Stimulated activated naive CD8-positive, alpha-beta T cell treated with anti-CD3 and anti-CD28 coated beads, Interleukin-15, Interleukin-2, amounts not matched to agents 100 U/mL and 50 U/mL, for 24 hours (primary cell): Measurements from ENCODE around the gene PRR7.

Experiments
- ATAC-seq: fragments of 150-1000 bp; cut with Tn5 transposase; one replicate; pipeline ENCODE4 v1.10.0; 2021
- DNase-seq: peaks from one replicate; pipeline ENCODE4 v3.0.0; 2021

PRR7 gene

DNA sequence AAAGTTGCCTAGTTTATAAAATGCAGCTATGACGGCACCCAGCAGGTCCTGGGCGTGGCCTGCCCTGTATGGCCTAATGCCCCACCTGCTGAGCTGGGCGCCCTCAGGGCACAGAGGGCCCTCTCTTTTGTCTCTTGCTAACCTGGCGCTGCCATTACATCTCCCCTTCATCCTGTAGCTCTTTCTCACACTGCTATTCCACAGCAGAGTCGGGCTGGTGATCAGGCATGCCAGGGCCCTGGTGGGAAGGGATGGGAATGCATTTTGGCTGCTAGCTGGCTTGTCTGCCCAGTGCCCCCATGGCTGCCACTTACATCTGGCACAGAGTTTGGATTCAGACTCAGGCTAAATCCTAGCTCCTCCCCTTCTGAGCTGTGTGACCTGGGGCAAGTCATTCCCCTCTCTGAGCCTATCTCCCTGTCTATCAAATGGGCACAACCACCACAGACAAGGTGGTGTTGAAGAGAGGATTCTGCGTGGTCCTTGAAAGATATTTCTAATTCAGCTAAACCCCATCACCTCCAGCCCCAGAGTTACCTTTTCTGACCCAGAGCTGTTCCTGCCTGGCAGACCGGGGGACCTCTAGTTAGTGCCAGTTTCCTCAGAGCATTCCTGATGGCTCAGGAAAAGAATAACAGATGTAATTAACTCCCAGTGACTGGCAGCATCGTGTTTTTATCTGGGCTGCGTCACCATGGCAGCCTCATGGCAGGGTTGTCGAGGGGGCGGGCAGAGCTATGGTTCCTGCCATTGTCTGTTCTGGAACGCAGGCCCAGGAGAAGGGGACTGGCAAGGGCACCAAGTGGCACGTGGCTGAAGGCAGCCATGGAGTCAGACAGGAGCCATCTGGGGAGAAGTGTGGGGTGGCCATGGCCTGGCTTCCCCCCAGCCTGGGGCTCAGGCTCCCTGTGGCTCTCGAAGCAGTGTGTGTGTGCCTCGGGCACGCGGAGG lies 6.3 kb downstream of the PRR7 start:
- ATAC-seq = no peak
- DNase-seq = no peak

DNA sequence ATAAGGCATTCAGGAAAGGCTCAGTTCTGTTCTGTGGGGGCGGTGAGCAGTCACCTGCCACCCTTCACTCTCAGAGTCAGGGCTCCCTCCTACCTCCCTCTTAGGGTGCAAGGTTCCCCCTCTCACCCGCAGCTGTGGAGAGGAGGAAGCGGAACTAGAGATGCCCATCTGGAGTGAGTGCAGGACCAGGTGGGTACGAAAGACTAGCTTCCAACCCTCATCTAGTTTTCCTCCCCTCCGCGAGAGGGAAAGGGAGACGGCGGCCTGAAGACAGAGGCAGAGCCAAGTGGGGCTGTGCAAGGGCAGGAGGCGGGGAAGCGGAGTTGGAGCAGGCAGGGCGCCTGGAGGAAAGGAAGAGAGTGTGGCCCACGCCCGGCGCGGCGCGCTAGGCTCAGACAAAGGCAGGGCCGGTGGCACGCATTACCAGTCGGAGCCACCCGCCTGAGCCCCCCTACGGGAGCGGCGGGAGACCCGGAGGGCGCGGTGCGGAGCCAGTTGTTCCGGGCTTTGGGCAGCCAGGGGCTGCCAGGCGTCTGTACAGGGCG lies 7.3 kb downstream of the PRR7 start:
- ATAC-seq = no peak

GRCh38 chr5:177454397-177455035 lies 7.9 kb downstream of the PRR7 start:
- ATAC-seq (peak; percentile 55), DNase-seq (peak; percentile 98)

More for the DNA sequence above, 7.3 kb downstream of the PRR7 start:
- no peak for DNase-seq

DNA sequence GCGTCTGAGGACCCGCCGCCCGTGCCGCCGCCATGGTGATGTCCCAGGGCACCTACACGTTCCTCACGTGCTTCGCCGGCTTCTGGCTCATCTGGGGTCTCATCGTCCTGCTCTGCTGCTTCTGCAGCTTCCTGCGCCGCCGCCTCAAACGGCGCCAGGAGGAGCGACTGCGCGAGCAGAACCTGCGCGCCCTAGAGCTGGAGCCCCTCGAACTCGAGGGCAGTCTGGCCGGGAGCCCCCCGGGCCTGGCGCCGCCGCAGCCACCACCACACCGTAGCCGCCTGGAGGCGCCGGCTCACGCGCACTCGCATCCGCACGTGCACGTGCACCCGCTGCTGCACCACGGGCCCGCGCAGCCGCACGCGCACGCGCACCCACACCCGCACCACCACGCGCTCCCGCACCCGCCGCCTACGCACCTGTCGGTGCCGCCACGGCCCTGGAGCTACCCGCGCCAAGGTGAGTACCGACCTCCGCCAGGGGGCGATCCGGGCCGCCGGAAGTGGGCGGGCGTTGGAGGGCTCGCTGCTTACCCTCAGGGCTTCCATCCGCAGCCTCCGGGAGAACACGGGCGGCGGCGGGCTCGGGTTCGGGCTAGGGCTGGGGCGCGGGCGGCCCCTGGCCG lies 8.5 kb downstream of the PRR7 start:
- DNase-seq (peak; percentile 96), ATAC-seq (peak; percentile 62)

DNA sequence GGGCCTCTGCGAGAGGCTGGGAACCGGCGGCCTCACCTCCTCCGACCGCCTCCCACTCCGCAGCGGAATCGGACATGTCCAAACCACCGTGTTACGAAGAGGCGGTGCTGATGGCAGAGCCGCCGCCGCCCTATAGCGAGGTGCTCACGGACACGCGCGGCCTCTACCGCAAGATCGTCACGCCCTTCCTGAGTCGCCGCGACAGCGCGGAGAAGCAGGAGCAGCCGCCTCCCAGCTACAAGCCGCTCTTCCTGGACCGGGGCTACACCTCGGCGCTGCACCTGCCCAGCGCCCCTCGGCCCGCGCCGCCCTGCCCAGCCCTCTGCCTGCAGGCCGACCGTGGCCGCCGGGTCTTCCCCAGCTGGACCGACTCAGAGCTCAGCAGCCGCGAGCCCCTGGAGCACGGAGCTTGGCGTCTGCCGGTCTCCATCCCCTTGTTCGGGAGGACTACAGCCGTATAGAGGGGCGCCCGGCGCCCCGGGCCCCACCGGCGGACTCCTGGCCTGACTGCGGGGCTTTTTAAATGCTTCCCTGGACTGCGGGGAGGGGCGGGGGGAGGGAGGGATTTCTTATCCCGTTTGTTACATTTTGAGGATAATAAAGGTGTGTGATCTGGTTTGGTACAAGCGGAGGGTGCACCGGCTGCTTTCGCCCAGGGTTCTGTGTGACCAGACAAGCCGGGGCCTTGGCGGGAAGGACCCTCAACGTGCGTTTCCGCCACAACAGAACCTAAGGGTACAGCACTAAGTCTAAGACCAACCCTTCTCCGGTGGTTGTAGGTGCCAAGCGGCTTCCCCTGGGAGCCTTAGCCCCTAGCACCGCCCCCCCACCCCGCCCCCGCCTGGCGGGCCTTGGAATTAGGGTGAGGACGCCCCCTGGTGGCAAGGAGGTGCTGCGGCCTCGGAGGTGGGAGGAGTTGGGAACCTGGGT lies 9.3 kb downstream of the PRR7 start:
- DNase-seq = peak; percentile 99
- ATAC-seq = peak; percentile 37

DNA sequence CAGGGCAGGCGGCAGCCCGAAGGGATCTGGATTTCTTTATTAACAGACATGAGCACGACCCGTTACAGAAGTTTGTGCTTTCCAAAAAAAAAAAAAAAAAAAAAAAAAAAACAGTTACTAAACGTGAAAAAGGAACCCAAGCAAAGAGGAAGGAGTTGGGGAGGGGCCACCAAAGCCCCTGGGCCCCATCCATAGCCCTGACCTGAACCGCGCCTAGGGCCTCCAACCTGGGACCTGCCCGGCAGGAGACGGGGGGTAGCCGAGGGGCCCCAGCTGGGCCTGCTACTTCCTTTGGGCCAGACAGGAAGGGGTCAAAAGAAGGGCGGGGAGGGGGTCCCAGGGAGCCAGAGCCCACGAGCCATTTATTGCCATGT lies 10.0 kb downstream of the PRR7 start:
- ATAC-seq = no peak
- DNase-seq = no peak

DNA sequence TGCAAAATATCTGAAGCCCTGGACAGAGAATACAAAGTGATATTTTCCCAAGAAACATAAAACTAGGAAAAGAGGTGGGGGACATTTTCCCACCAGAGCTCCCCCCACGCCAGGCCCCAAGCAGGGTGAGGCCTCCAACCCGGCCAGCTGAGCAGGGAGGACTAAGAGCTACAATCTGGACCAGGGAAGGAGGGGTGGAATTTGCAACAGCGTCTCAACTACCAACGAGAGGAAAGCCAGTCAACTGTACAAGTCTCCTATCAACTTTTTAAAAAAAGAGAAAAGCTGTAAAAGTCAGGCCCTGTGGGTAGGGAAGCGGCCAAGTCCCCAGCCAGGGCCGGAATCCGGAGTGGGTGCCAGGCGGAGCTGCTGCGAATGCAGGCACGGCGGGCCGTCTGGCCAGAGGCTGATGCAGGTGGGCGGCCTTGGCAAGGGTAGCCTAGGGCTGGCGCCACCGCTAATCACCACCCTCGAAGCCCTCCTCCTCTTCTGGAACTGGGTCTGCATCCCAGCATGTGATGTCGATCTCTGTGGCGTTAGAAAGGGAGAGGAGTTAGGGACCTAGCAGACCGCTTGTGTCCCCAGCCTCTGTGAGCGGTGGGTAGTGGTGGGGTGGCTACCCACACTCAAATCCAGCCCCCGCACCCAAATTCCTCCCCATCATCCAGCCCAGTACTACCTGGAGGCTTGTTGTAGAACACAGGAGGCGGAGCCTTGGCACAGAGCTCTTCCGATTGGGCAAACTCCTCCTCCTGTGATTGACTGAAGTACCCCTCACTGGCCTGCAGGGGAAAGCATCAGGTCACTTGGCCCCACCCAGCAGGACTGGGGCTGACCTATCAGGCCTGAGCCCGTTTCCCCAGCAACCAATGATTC lies 10.6 kb downstream of the PRR7 start:
- DNase-seq = peak; percentile 73
- peak; percentile 21 for ATAC-seq

- DNase-seq = no peak
- ATAC-seq = no peak
Measured at GRCh38 chr5:177457852-177458681, 11.5 kb downstream of the PRR7 start.

GRCh38 chr5:177458912-177459350 lies 12.3 kb downstream of the PRR7 start:
- DNase-seq (no peak), ATAC-seq (no peak)

GRCh38 chr5:177459357-177459756 lies 12.7 kb downstream of the PRR7 start:
- DNase-seq = no peak

GRCh38 chr5:177459819-177460628 lies 13.4 kb downstream of the PRR7 start:
- ATAC-seq (no peak), DNase-seq (no peak)

More at GRCh38 chr5:177459357-177459756, 12.7 kb downstream of the PRR7 start:
- ATAC-seq = no peak

DNA sequence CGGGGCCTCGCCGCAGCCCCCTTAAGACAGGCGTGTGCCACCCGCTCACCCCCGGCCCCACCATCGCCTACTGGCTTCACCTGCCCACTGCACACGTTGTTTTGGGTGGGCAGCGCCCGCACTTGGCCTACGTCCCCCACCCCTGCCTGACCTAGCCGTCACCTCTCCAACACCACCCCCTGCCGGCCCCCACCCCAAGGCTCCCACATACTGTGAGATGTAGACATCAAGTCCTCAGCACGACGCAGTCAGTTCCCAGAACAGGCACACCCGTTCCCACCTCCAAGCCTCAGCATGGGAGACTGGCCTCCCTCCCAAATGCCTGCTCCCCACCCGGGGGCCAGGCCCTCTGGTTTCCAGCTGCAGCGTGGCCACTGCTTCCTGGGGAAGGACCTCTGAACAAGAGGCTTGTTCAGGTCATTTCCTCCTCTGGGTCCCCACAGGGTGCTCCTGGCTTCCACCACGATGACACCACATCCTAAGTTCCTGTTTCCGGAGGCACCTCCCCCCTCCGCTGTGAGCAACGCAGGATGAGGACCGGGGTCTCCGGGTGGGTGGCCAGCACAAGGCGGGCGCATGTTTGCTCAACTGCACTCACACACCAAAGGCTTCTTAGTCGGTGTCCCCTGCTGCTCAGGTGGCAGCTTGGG lies 15.5 kb downstream of the PRR7 start:
- no peak for ATAC-seq
- no peak for DNase-seq

- DNase-seq (no peak), ATAC-seq (no peak)
Measured at GRCh38 chr5:177465044-177465443, 18.4 kb downstream of the PRR7 start.

GRCh38 chr5:177466861-177467260 lies 20.2 kb downstream of the PRR7 start:
- no peak for ATAC-seq
- no peak for DNase-seq

- DNase-seq (no peak), ATAC-seq (no peak)
Measured at GRCh38 chr5:177467436-177467835, 20.8 kb downstream of the PRR7 start.

- ATAC-seq (no peak), DNase-seq (no peak)
Measured at GRCh38 chr5:177468329-177468684, 21.7 kb downstream of the PRR7 start.

DNA sequence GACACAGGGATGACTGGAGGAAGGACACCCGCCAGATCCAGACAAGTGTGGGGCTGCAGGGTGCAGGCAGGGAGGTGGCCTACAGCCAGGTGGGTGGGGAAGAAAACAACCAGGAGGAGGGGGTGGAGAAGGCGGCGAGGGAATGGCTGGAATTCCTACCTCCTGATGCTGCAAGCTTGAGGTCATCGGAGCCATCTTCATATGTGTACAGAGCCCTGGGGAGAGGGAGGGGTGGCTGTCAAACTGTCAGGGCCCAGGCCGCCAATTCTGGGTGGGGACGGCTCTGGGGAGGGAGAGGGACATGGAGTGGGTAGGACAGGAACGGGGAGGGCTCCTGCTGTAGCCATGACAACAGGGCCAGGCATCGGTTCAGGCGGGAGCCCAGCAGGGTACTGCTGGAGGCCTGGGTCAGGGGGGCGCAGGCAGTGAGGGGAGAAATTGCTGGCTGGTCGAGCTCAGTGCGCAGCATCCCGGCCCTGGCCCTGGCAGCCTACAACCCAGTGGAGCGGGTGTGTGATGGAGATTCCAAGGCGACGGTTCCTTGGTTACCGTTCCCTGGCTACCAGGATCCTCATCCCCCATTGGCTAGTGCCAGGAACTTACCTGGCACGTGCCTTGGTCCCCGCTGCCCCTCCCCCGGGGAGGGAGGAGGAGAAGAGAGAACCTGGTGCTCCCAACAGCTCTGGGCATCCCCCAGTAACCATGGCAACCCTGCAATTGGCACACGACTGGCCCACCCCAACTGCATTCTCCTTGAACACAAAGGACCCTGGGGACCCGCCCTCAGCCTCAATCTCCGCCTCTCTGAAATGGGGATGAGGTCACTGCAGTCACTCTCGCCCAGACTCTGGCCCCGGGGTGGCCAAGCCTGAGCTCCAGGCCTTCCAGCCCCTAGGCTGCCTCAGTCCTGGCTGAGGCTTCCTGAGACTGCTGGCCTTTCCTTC lies 22.3 kb downstream of the PRR7 start:
- DNase-seq (no peak), ATAC-seq (no peak)
